ENCODE measurements around the gene MPRIP. TPM values are rescaled to one million over a fixed set of nuclear protein-coding genes. Genes with fewer than 3 reads are reported as not detected.

MPRIP gene
- total RNA-seq, 1 donor from 2014 or later: 224 TPM

DNA sequence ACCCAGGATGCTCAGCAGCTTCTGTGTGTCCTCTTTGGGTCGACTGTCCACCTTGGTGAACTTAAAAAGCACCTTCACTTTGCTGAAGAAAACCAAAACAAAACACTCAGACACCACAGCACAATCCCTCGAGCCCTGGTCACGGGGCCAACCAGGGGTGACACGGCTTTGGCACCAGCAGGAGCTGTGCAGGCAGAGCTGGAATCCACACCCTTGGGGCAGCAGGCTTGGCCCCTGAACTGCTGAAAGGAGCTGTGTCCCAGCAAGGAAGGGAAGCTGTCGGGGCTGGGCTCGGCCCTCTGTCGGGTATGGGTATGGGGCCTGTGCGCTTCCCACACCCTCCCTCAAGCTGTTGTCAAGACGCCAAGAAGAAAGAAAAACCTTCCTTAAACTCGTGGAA lies 171.5 kb downstream of the MPRIP start:
- DNase-seq (ENCODE audit: low spot score in 2 of 2, unreplicated experiment in 2 of 2): no peak
- H3K9me3 Mint-ChIP-seq: no peaks in the 10 kb centered on the region
- no peak for TF ChIP-seq CTCF (IDR thresholded peaks at IDR 0.05; ENCODE audit: unreplicated experiment)
- H3K4me3 Mint-ChIP-seq: no peak overlapping the region
- peaks cover 35% of the 10 kb centered on the region for H3K36me3 Mint-ChIP-seq
- no peaks in the 10 kb centered on the region for H3K27me3 Mint-ChIP-seq (ENCODE audit: low read depth)
- H3K27ac Mint-ChIP-seq: no peak overlapping the region
- no peaks in the 10 kb centered on the region for H3K4me1 Mint-ChIP-seq

- Mint-ChIP-seq H3K27ac (no peak overlapping the region), H3K27me3 (ENCODE audit: low read depth) (no peaks in the 10 kb centered on the region), H3K36me3 (peaks cover 36% of the 10 kb centered on the region), H3K9me3 (no peaks in the 10 kb centered on the region), H3K4me1 (no peaks in the 10 kb centered on the region), H3K4me3 (no peak overlapping the region)
- DNase-seq (ENCODE audit: low spot score in 2 of 2, unreplicated experiment in 2 of 2): no peak
- no peak for TF ChIP-seq CTCF (IDR thresholded peaks at IDR 0.05; ENCODE audit: unreplicated experiment)
Observed at GRCh38 chr17:17214646-17215436, 172.6 kb downstream of the MPRIP start.

GRCh38 chr17:17215575-17215974 lies 173.3 kb downstream of the MPRIP start:
- DNase-seq (ENCODE audit: low spot score in 2 of 2, unreplicated experiment in 2 of 2): no peak
- no peaks in the 10 kb centered on the region for H3K9me3 Mint-ChIP-seq
- H3K4me1 Mint-ChIP-seq: no peaks in the 10 kb centered on the region
- H3K27me3 Mint-ChIP-seq (ENCODE audit: low read depth): no peaks in the 10 kb centered on the region
- H3K36me3 Mint-ChIP-seq: peaks cover 36% of the 10 kb centered on the region
- no peak overlapping the region for H3K4me3 Mint-ChIP-seq
- no peak for TF ChIP-seq CTCF (IDR thresholded peaks at IDR 0.05; ENCODE audit: unreplicated experiment)
- H3K27ac Mint-ChIP-seq: no peak overlapping the region

GRCh38 chr17:17216236-17216635 lies 174.0 kb downstream of the MPRIP start:
- no peak overlapping the region for H3K4me3 Mint-ChIP-seq
- no peak overlapping the region for H3K27ac Mint-ChIP-seq
- no peaks in the 10 kb centered on the region for H3K27me3 Mint-ChIP-seq (ENCODE audit: low read depth)
- H3K9me3 Mint-ChIP-seq: no peaks in the 10 kb centered on the region
- peaks cover 40% of the 10 kb centered on the region for H3K36me3 Mint-ChIP-seq
- TF ChIP-seq CTCF (IDR thresholded peaks at IDR 0.05; ENCODE audit: unreplicated experiment): no peak
- no peak for DNase-seq (ENCODE audit: low spot score in 2 of 2, unreplicated experiment in 2 of 2)
- H3K4me1 Mint-ChIP-seq: no peaks in the 10 kb centered on the region

GRCh38 chr17:17216776-17217175 lies 174.5 kb downstream of the MPRIP start:
- Mint-ChIP-seq H3K4me3 (no peak overlapping the region), H3K9me3 (no peaks in the 10 kb centered on the region), H3K36me3 (peaks cover 42% of the 10 kb centered on the region), H3K4me1 (no peaks in the 10 kb centered on the region), H3K27ac (no peak overlapping the region), H3K27me3 (ENCODE audit: low read depth) (no peaks in the 10 kb centered on the region)
- DNase-seq (ENCODE audit: low spot score in 2 of 2, unreplicated experiment in 2 of 2): no peak
- TF ChIP-seq CTCF (IDR thresholded peaks at IDR 0.05; ENCODE audit: unreplicated experiment): no peak

All from mesothelial cell of epicardium (in vitro differentiated cells).